ENCODE results near the gene CDC27.
"Not testable (repeated sequence)": the region's sequence is repeated elsewhere in the genome, so short reads cannot be mapped to it uniquely, and the experiment has no call there.

The CDC27 gene

GRCh38 chr17:47193931-47194511, 4.9 kb upstream of the CDC27 start:
- no peak for DNase-seq (ENCODE audit: low read depth)

GRCh38 chr17:47192554-47192953, 3.5 kb upstream of the CDC27 start:
- DNase-seq (ENCODE audit: low read depth): no peak

- no peak for DNase-seq (ENCODE audit: low read depth)
Measured at GRCh38 chr17:47190770-47191169, 1.7 kb upstream of the CDC27 start.

GRCh38 chr17:47190243-47190642, 1.1 kb upstream of the CDC27 start:
- DNase-seq (ENCODE audit: low read depth): no peak

- DNase-seq (ENCODE audit: low read depth): no peak
Measured at GRCh38 chr17:47189732-47190237, 690 bp upstream of the CDC27 start.

GRCh38 chr17:47188271-47188875, 722 bp downstream of the CDC27 start:
- no peak for DNase-seq (ENCODE audit: low read depth)

GRCh38 chr17:47184681-47185080, 4.4 kb downstream of the CDC27 start:
- no peak for DNase-seq (ENCODE audit: low read depth)

GRCh38 chr17:47180988-47181387, 8.1 kb downstream of the CDC27 start:
- DNase-seq (ENCODE audit: low read depth): not testable (repeated sequence)

GRCh38 chr17:47180337-47180736, 8.8 kb downstream of the CDC27 start:
- DNase-seq (ENCODE audit: low read depth): no peak

GRCh38 chr17:47179141-47179540, 10.0 kb downstream of the CDC27 start:
- no peak for DNase-seq (ENCODE audit: low read depth)

GRCh38 chr17:47177261-47177660, 11.8 kb downstream of the CDC27 start:
- no peak for DNase-seq (ENCODE audit: low read depth)

- no peak for DNase-seq (ENCODE audit: low read depth)
Measured at GRCh38 chr17:47176389-47176826, 12.7 kb downstream of the CDC27 start.

- DNase-seq (ENCODE audit: low read depth): not testable (repeated sequence)
Measured at GRCh38 chr17:47174823-47175222, 14.3 kb downstream of the CDC27 start.

GRCh38 chr17:47172696-47173565, 16.2 kb downstream of the CDC27 start:
- DNase-seq (ENCODE audit: low read depth): no peak

GRCh38 chr17:47170710-47171109, 18.4 kb downstream of the CDC27 start:
- no peak for DNase-seq (ENCODE audit: low read depth)

- not testable (repeated sequence) for DNase-seq (ENCODE audit: low read depth)
Measured at GRCh38 chr17:47168896-47169295, 20.2 kb downstream of the CDC27 start.

GRCh38 chr17:47166854-47167253, 22.2 kb downstream of the CDC27 start:
- not testable (repeated sequence) for DNase-seq (ENCODE audit: low read depth)

GRCh38 chr17:47165137-47165536, 24.0 kb downstream of the CDC27 start:
- no peak for DNase-seq (ENCODE audit: low read depth)

GRCh38 chr17:47164263-47164662, 24.8 kb downstream of the CDC27 start:
- no peak for DNase-seq (ENCODE audit: low read depth)

GRCh38 chr17:47162013-47162622, 27.0 kb downstream of the CDC27 start:
- no peak for DNase-seq (ENCODE audit: low read depth)

- no peak for DNase-seq (ENCODE audit: low read depth)
Measured at GRCh38 chr17:47159315-47159714, 29.8 kb downstream of the CDC27 start.

- DNase-seq (ENCODE audit: low read depth): no peak
Measured at GRCh38 chr17:47145351-47145750, 43.7 kb downstream of the CDC27 start.

Measured in activated T-helper 9 cell treated with anti-CD3 and anti-CD28 coated beads, Interleukin-2, amount 50 U/mL, for 16 hours (primary cell).